Fibroblast of mammary gland (primary cell): ENCODE data around the gene GPR137B.

ENCODE experiments used
- DNase-seq: peaks from one replicate; pipeline ENCODE4 v3.0.0-alpha.2; 2010; ENCODE audit warnings: low read depth
- H3K4me3 ChIP-seq: 2 replicates; pipeline ENCODE4 v1.5.1; 2011; ENCODE audit warnings: low read depth, mild to moderate bottlenecking, low read length, moderate library complexity; ENCODE audit not compliant: control insufficient read depth
- TF ChIP-seq, protein P1 (sequence below): conservative IDR thresholded peaks from 2 replicates; pipeline ENCODE4 v1.5.1; 2011; ENCODE audit warnings: low read depth, low read length, inconsistent platforms; ENCODE audit not compliant: control insufficient read depth, insufficient read depth

Gene GPR137B

GRCh38 chr1:236108027-236108648, 34.2 kb upstream of the GPR137B start:
- TF ChIP-seq, protein P1, sequence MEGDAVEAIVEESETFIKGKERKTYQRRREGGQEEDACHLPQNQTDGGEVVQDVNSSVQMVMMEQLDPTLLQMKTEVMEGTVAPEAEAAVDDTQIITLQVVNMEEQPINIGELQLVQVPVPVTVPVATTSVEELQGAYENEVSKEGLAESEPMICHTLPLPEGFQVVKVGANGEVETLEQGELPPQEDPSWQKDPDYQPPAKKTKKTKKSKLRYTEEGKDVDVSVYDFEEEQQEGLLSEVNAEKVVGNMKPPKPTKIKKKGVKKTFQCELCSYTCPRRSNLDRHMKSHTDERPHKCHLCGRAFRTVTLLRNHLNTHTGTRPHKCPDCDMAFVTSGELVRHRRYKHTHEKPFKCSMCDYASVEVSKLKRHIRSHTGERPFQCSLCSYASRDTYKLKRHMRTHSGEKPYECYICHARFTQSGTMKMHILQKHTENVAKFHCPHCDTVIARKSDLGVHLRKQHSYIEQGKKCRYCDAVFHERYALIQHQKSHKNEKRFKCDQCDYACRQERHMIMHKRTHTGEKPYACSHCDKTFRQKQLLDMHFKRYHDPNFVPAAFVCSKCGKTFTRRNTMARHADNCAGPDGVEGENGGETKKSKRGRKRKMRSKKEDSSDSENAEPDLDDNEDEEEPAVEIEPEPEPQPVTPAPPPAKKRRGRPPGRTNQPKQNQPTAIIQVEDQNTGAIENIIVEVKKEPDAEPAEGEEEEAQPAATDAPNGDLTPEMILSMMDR = no peak
- DNase-seq = peak; percentile 24
- H3K4me3 ChIP-seq = no peak overlapping the region

GRCh38 chr1:236110137-236110536, 32.2 kb upstream of the GPR137B start:
- TF ChIP-seq, protein P1 = no peak
- H3K4me3 ChIP-seq = no peak overlapping the region
- DNase-seq = no peak

DNA sequence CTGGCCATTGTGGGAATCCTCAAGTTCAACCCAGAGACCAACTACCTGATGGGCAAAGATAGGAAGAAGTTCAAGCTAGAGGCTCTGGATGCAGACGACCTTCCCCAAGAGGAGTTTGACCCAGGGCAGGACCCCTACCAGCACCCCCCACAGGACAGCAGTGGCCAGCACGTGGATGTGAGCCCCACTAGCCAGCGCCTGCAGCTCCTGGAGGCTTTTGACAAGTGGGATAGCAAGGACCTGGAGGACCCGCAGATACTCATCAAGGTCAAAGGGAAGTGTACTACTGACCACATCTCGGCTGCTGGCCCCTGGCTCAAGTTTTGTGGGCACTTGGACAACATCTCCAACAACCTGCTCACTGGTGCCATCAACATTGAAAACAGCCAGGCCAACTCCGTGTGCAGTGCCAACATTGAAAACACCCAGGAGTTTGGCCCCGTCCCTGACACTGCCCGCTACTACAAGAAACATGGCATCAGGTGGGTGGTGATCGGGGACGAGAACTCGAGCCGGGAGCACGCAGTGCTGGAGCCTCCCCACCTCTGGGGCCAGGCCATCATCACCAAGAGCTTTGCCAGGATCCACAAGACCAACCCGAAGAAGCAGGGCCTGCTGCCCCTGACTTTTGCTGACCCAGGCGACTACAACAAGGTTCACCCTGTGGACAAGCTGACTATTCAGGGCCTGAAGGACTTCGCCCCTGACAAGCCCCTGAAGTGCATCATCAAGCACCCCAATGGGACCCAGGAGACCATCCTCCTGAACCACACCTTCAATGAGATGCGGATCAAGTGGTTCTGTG, 30.6 kb upstream of the GPR137B start:
- no peak overlapping the region for H3K4me3 ChIP-seq
- no peak for DNase-seq
- TF ChIP-seq, protein P1 = no peak

DNA sequence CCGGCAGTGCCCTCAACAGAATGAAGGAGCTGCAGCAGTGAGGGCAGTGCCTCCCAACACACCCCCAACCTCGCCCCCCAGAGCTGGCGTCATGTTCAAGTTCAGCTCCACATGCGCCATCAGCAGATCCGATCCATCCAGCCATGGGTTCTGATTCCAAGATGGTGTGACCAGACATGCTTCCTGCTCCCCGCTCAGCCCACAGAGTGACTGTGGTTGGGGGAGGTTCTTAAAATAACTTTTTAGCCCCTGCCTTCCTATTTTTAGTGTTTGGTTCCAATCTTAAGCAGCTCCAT, 30.1 kb upstream of the GPR137B start:
- no peak overlapping the region for H3K4me3 ChIP-seq
- TF ChIP-seq, protein P1 = no peak
- no peak for DNase-seq

- H3K4me3 ChIP-seq = no peak overlapping the region
- TF ChIP-seq, protein P1 = no peak
- DNase-seq = no peak
These were observed 28.9 kb upstream of the GPR137B start for GRCh38 chr1:236113324-236114032.

- H3K4me3 ChIP-seq = no peak overlapping the region
- TF ChIP-seq, protein P1 = no peak
- DNase-seq = no peak
These were observed 28.1 kb upstream of the GPR137B start for GRCh38 chr1:236114076-236114747.
